22Rv1 (cell line): ENCODE measurements around the gene SLC35F4.

Experiments used
- CTCF ChIP-seq: fragments of 450-650 bp; IDR thresholded peaks from 2 replicates; pipeline ENCODE4 v1.5.1; 2017; ENCODE audit warnings: mild to moderate bottlenecking
- ZFX ChIP-seq: fragments of 450-650 bp; IDR thresholded peaks from 2 replicates; pipeline ENCODE4 v1.6.1; 2017; ENCODE audit warnings: antibody characterized with exemption, borderline replicate concordance

- TF ChIP-seq CTCF (no peak), ZFX (no peak)
These were observed 69.3 kb downstream of the SLC35F4 start for GRCh38 chr14:57796556-57796955.
